Smooth muscle cell (in vitro differentiated cells): ENCODE results near the gene GPR135. TPM values are rescaled to one million over a fixed set of nuclear protein-coding genes. Genes with fewer than 3 reads are reported as not detected.
"Not testable (repeated sequence)": the region's sequence is repeated elsewhere in the genome, so short reads cannot be mapped to it uniquely, and the experiment has no call there.

ENCODE experiments used
- DNase-seq: peaks from one replicate; lab custom pipeline; 2025; ENCODE audit not compliant: unreplicated experiment; lab: John Stamatoyannopoulos, UW
- H2AFZ ChIP-seq: fragments of 200-600 bp; sonication (generic); 2 replicates; pipeline ENCODE4 v1.6.0; 2016; ENCODE audit warnings: antibody characterized with exemption, low read depth, mild to moderate bottlenecking
- H3F3A ChIP-seq: fragments of 200-600 bp; sonication (generic); 2 replicates; pipeline ENCODE4 v1.6.0; 2017; ENCODE audit warnings: antibody characterized with exemption, low read depth
- H3K27ac ChIP-seq: fragments of 200-600 bp; sonication (generic); 2 replicates; pipeline ENCODE4 v1.5.1; 2016; ENCODE audit warnings: low read depth, mild to moderate bottlenecking
- H3K27me3 ChIP-seq: fragments of 200-600 bp; sonication (generic); 2 replicates; pipeline ENCODE4 v1.6.1; 2016; ENCODE audit warnings: low read depth, mild to moderate bottlenecking
- H3K36me3 ChIP-seq: fragments of 200-600 bp; sonication (generic); 2 replicates; pipeline ENCODE4 v1.5.1; 2016; ENCODE audit warnings: low read depth
- H3K4me1 ChIP-seq: fragments of 200-600 bp; sonication (generic); 2 replicates; pipeline ENCODE4 v1.5.1; 2016; ENCODE audit warnings: low read depth
- H3K4me2 ChIP-seq: fragments of 200-600 bp; sonication (generic); 2 replicates; pipeline ENCODE4 v1.6.0; 2016; ENCODE audit warnings: mild to moderate bottlenecking
- H3K4me3 ChIP-seq: fragments of 200-600 bp; sonication (generic); 2 replicates; pipeline ENCODE4 v1.5.1; 2016; ENCODE audit warnings: mild to moderate bottlenecking
- H3K79me2 ChIP-seq: fragments of 200-600 bp; sonication (generic); 2 replicates; pipeline ENCODE4 v1.6.0; 2016; ENCODE audit warnings: low read depth, mild to moderate bottlenecking
- H3K9ac ChIP-seq: fragments of 200-600 bp; sonication (generic); 2 replicates; pipeline ENCODE4 v1.6.0; 2016; ENCODE audit warnings: low read depth
- H3K9me3 ChIP-seq: fragments of 200-600 bp; sonication (generic); replicated peaks from 2 replicates; pipeline ENCODE4 v1.5.1; 2016; ENCODE audit warnings: low read depth
- H4K20me1 ChIP-seq: fragments of 200-600 bp; sonication (generic); 2 replicates; pipeline ENCODE4 v1.6.0; 2016; ENCODE audit warnings: low read depth
- WGBS: methylation state at CpG from one replicate; pipeline ENCODE4 v1.1.7; 2016; ENCODE audit warnings: low lambda C conversion rate; 5-methylcytosine and 5-hydroxymethylcytosine counted together
- polyA plus RNA-seq: library from polyadenylated mRNA; unstranded; fragments of >200 nt; fragmentation: Nextera tagmentation; extraction: Ambion mirVana; gene quantifications from 2 replicates; pipeline ENCODE4 v1.2.1, GENCODE V29; 2016
- total RNA-seq: library from RNA; depleted of rRNA; stranded (reverse); fragments of >200 nt; gene quantifications from 2 replicates; pipeline ENCODE4 v1.2.3, GENCODE V29; 2014
- TF ChIP-seq, protein P1 (sequence below): fragments of 200-600 bp; sonication (generic); IDR thresholded peaks from 2 replicates; pipeline ENCODE4 v1.5.1; 2017; ENCODE audit warnings: borderline replicate concordance, mild to moderate bottlenecking, antibody characterized with exemption; ENCODE audit not compliant: insufficient read depth, poor library complexity, severe bottlenecking

Gene GPR135
- total and polyA plus RNA-seq, 2 experiments from 2014 or later = 1.1 to 2.1 TPM

- H3K9ac ChIP-seq = peak overlapping the region; percentile 51
- H3K9me3 ChIP-seq = no peaks in the 10 kb centered on the region
- 39% methylated on average over 2 of the region's 2 CpGs for WGBS
- no peak for DNase-seq
- TF ChIP-seq, protein P1, sequence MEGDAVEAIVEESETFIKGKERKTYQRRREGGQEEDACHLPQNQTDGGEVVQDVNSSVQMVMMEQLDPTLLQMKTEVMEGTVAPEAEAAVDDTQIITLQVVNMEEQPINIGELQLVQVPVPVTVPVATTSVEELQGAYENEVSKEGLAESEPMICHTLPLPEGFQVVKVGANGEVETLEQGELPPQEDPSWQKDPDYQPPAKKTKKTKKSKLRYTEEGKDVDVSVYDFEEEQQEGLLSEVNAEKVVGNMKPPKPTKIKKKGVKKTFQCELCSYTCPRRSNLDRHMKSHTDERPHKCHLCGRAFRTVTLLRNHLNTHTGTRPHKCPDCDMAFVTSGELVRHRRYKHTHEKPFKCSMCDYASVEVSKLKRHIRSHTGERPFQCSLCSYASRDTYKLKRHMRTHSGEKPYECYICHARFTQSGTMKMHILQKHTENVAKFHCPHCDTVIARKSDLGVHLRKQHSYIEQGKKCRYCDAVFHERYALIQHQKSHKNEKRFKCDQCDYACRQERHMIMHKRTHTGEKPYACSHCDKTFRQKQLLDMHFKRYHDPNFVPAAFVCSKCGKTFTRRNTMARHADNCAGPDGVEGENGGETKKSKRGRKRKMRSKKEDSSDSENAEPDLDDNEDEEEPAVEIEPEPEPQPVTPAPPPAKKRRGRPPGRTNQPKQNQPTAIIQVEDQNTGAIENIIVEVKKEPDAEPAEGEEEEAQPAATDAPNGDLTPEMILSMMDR = no peak
- H4K20me1 ChIP-seq = no peaks in the 10 kb centered on the region
- H3K4me2 ChIP-seq = peak overlapping the region; percentile 70
- H3K27ac ChIP-seq = peak overlapping the region; percentile 88
- H3K4me1 ChIP-seq = no peaks in the 10 kb centered on the region
- no peak overlapping the region for H3K4me3 ChIP-seq
- H3K79me2 ChIP-seq = no peaks in the 10 kb centered on the region
- no peaks in the 10 kb centered on the region for H3K27me3 ChIP-seq
- H3F3A ChIP-seq = no peaks in the 10 kb centered on the region
- no peaks in the 10 kb centered on the region for H3K36me3 ChIP-seq
- no peak overlapping the region for H2AFZ ChIP-seq
Measured at GRCh38 chr14:59454139-59454538, 11.0 kb downstream of the GPR135 start.

- H2AFZ ChIP-seq = no peak overlapping the region
- TF ChIP-seq, protein P1 = no peak
Measured at GRCh38 chr14:59451849-59452248, 13.3 kb downstream of the GPR135 start.

DNA sequence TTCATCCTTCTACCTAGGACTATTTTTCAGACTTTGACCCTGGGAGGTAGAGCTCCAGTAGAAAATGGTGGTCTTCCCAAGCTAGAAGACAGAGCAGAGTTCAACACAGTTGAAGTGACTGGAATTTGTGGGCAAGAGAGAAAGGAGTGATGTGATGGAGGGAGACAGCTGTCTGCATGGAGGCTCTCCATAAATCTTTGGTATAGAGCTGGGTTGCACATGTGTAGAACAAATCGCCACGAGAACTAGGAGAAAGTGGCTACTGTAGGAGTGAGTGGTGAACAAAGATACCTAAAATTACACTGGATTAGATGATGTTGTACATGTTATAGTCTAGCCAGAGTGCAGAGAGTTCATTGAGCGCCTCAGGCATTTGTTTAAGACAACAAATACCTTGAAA, 14.5 kb downstream of the GPR135 start:
- H3K9ac ChIP-seq = no peak overlapping the region
- no peak overlapping the region for H3K27ac ChIP-seq
- H3F3A ChIP-seq = no peaks in the 10 kb centered on the region
- WGBS = 100% methylated on average over 3 of the region's 3 CpGs
- H3K36me3 ChIP-seq = no peaks in the 10 kb centered on the region
- no peaks in the 10 kb centered on the region for H3K27me3 ChIP-seq
- H2AFZ ChIP-seq = no peak overlapping the region
- no peaks in the 10 kb centered on the region for H4K20me1 ChIP-seq
- TF ChIP-seq, protein P1 = no peak
- H3K9me3 ChIP-seq = no peaks in the 10 kb centered on the region
- DNase-seq = no peak
- no peak overlapping the region for H3K4me3 ChIP-seq
- no peaks in the 10 kb centered on the region for H3K79me2 ChIP-seq
- H3K4me1 ChIP-seq = no peaks in the 10 kb centered on the region
- no peak overlapping the region for H3K4me2 ChIP-seq

More at GRCh38 chr14:59451849-59452248, 13.3 kb downstream of the GPR135 start:
- H3K27ac ChIP-seq = no peak overlapping the region
- 88% methylated on average over 1 of the region's 1 CpG for WGBS
- no peaks in the 10 kb centered on the region for H3K27me3 ChIP-seq
- no peaks in the 10 kb centered on the region for H3F3A ChIP-seq
- no peaks in the 10 kb centered on the region for H3K79me2 ChIP-seq
- no peaks in the 10 kb centered on the region for H3K4me1 ChIP-seq
- no peak overlapping the region for H3K9ac ChIP-seq
- no peak for DNase-seq
- no peak overlapping the region for H3K4me2 ChIP-seq
- H3K4me3 ChIP-seq = no peak overlapping the region
- H3K36me3 ChIP-seq = no peaks in the 10 kb centered on the region
- no peaks in the 10 kb centered on the region for H4K20me1 ChIP-seq
- H3K9me3 ChIP-seq = no peaks in the 10 kb centered on the region

- H3K9me3 ChIP-seq, H3K9ac ChIP-seq, H3K36me3 ChIP-seq, H2AFZ ChIP-seq, H3K27me3 ChIP-seq, H3K4me3 ChIP-seq, H3F3A ChIP-seq, H3K4me1 ChIP-seq, H3K79me2 ChIP-seq, H4K20me1 ChIP-seq, DNase-seq, H3K27ac ChIP-seq, H3K4me2 ChIP-seq: not testable (repeated sequence)
- WGBS = 48% methylated on average over 2 of the region's 2 CpGs
Measured at GRCh38 chr14:59448673-59449072, 16.5 kb downstream of the GPR135 start.
